HepG2 (cell line): ENCODE data around the gene COMMD7. TPM values are rescaled to one million over a fixed set of nuclear protein-coding genes. Genes with fewer than 3 reads are reported as not detected.
A peak's percentile ranks its signal among the peaks of the same experiment; 100 is the strongest.

ENCODE experiments used
- AGO1 ChIP-seq: fragments of 200-400 bp; formaldehyde crosslinking; IDR thresholded peaks from 2 replicates; pipeline ENCODE4 v1.6.1; 2017; ENCODE audit warnings: mild to moderate bottlenecking, low read depth, low read length, moderate library complexity; ENCODE audit not compliant: poor library complexity, severe bottlenecking
- BHLHE40 ChIP-seq: IDR thresholded peaks from 2 replicates; pipeline ENCODE4 v1.6.1; 2011; ENCODE audit warnings: low read length, improper control_type of control experiment
- DMAP1 ChIP-seq: IDR thresholded peaks from 2 replicates; pipeline ENCODE4 v1.6.1; 2016
- FLYWCH1 ChIP-seq: sonication (generic); formaldehyde crosslinking; IDR thresholded peaks from 2 replicates; pipeline ENCODE4 v1.8.1; 2023; ENCODE audit warnings: mild to moderate bottlenecking, missing genetic modification reagents
- HDAC1 ChIP-seq: sonication (generic); formaldehyde crosslinking; IDR thresholded peaks from 2 replicates; pipeline ENCODE4 v1.5.1; 2020; ENCODE audit warnings: mild to moderate bottlenecking, missing genetic modification reagents
- MYPOP ChIP-seq: sonication (generic); formaldehyde crosslinking; IDR thresholded peaks from 2 replicates; pipeline ENCODE4 v1.8.1; 2023; ENCODE audit warnings: mild to moderate bottlenecking, moderate library complexity, missing genetic modification reagents
- NFIB ChIP-seq: sonication (generic); formaldehyde crosslinking; IDR thresholded peaks from 2 replicates; pipeline ENCODE4 v1.9.0; 2021; ENCODE audit warnings: missing genetic modification reagents, mild to moderate bottlenecking, borderline replicate concordance
- PHF8 ChIP-seq: sonication (generic); formaldehyde crosslinking; IDR thresholded peaks from 2 replicates; pipeline ENCODE4 v1.5.0; 2020; ENCODE audit warnings: missing genetic modification reagents
- POLR2A ChIP-seq, 2 experiments: IDR thresholded peaks; 2 replicates each; pipeline ENCODE4 v1.6.1; 2011; ENCODE audit warnings: low read depth in 2 of 2, low read length in 2 of 2, mild to moderate bottlenecking in 1 of 2, moderate library complexity in 1 of 2; ENCODE audit not compliant: insufficient read depth in 1 of 2
- TGIF2 ChIP-seq: IDR thresholded peaks from 2 replicates; pipeline ENCODE4 v1.6.1; 2016; ENCODE audit warnings: control low read depth, missing compliant biosample characterization
- TRIM24 ChIP-seq: sonication (generic); formaldehyde crosslinking; IDR thresholded peaks from 2 replicates; pipeline ENCODE4 v1.8.0; 2022; ENCODE audit warnings: mild to moderate bottlenecking, missing genetic modification reagents
- ZNF232 ChIP-seq: sonication (generic); formaldehyde crosslinking; IDR thresholded peaks from 2 replicates; pipeline ENCODE4 v1.4.0; 2020; ENCODE audit warnings: missing genetic modification reagents, borderline replicate concordance
- ZNF501 ChIP-seq: sonication (generic); formaldehyde crosslinking; IDR thresholded peaks from 2 replicates; pipeline ENCODE4 v1.5.1; 2020; ENCODE audit warnings: mild to moderate bottlenecking, moderate library complexity, missing genetic modification reagents
- ZNF530 ChIP-seq: sonication (generic); formaldehyde crosslinking; IDR thresholded peaks from 2 replicates; pipeline ENCODE4 v1.5.0; 2020; ENCODE audit warnings: low read depth, mild to moderate bottlenecking, missing genetic modification reagents
- ZNF747 ChIP-seq: sonication (generic); formaldehyde crosslinking; IDR thresholded peaks from 2 replicates; pipeline ENCODE4 v1.8.1; 2023; ENCODE audit warnings: missing genetic modification reagents, mild to moderate bottlenecking, borderline replicate concordance
- ZNF768 ChIP-seq: sonication (generic); formaldehyde crosslinking; IDR thresholded peaks from 2 replicates; pipeline ENCODE4 v1.4.0; 2020; ENCODE audit warnings: missing genetic modification reagents
- ZNF772 ChIP-seq: sonication (generic); formaldehyde crosslinking; IDR thresholded peaks from 2 replicates; pipeline ENCODE4 v1.5.0; 2020; ENCODE audit warnings: mild to moderate bottlenecking, missing genetic modification reagents
- ZNF891 ChIP-seq: sonication (generic); formaldehyde crosslinking; IDR thresholded peaks from 2 replicates; pipeline ENCODE4 v1.5.0; 2020; ENCODE audit warnings: mild to moderate bottlenecking, missing genetic modification reagents
- polyA plus RNA-seq, 8 experiments: library from polyadenylated mRNA; depleted of rRNA in 3 of 8; stranded (reverse) in 7 of 8; unstranded in 1 of 8; fragments of >200 nt; fragmentation: Illumina TruSeq in 4 of 8; extraction: Trizol in 4 of 8; gene quantifications; 2 replicates each; pipeline versions ENCODE4 v1.2.1 to v1.2.3, GENCODE V29; 2011 to 2016; ENCODE audit warnings: low read depth in 4 of 8, missing spikeins in 1 of 8, mixed read lengths in 1 of 8; ENCODE audit not compliant: insufficient read depth in 1 of 8
- total RNA-seq, 5 experiments: library from RNA; depleted of rRNA; stranded (reverse); fragments of >200 nt; fragmentation: Illumina TruSeq; extraction: Trizol; gene quantifications; 2 replicates each; pipeline ENCODE4 v1.2.3, GENCODE V29; 2016; ENCODE audit warnings: low read depth in 1 of 5
- TF ChIP-seq, protein P1 (sequence below): IDR thresholded peaks from 2 replicates; pipeline ENCODE4 v1.6.1; 2016; ENCODE audit warnings: mild to moderate bottlenecking
- TF ChIP-seq, protein P2 (sequence below): sonication (generic); formaldehyde crosslinking; conservative IDR thresholded peaks from 2 replicates; pipeline ENCODE4 v1.4.0; 2020; ENCODE audit warnings: missing genetic modification reagents
- TF ChIP-seq, protein P3 (sequence below): sonication (generic); formaldehyde crosslinking; IDR thresholded peaks from 2 replicates; pipeline ENCODE4 v1.4.0; 2020; ENCODE audit warnings: missing genetic modification reagents

Gene COMMD7
- total and polyA plus RNA-seq, 2 of the 13 experiments (the other 11 are each of a cell fraction or from before 2014, with no cell fraction given): 42.1 to 53.3 TPM

- 0 out of 2 replicates have a peak, but pooled peaks have one; percentile 46 for TF ChIP-seq ZNF530 (CRISPR knock-in tag)
- no peak for TF ChIP-seq FLYWCH1 (CRISPR knock-in tag)
- TF ChIP-seq DMAP1 (CRISPR knock-in tag): 0 out of 2 replicates have a peak, but pooled peaks have one; percentile 4
- 0 out of 4 replicates have a peak, but pooled peaks of 1 of the 2 experiments have one; percentile 36 for TF ChIP-seq POLR2A (IDR thresholded peaks at IDR 0.05; ENCODE audit: insufficient read depth in 1 of 2, low read depth in 2 of 2, low read length in 2 of 2)
- peak; percentile 30 for TF ChIP-seq ZNF891 (CRISPR knock-in tag)
- 0 out of 2 replicates have a peak, but pooled peaks have one; percentile 8 for TF ChIP-seq ZNF768 (CRISPR knock-in tag)
- peak; percentile 52 for TF ChIP-seq HDAC1 (CRISPR knock-in tag)
- TF ChIP-seq, protein P1, sequence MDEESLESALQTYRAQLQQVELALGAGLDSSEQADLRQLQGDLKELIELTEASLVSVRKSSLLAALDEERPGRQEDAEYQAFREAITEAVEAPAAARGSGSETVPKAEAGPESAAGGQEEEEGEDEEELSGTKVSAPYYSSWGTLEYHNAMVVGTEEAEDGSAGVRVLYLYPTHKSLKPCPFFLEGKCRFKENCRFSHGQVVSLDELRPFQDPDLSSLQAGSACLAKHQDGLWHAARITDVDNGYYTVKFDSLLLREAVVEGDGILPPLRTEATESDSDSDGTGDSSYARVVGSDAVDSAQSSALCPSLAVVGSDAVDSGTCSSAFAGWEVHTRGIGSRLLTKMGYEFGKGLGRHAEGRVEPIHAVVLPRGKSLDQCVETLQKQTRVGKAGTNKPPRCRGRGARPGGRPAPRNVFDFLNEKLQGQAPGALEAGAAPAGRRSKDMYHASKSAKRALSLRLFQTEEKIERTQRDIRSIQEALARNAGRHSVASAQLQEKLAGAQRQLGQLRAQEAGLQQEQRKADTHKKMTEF (CRISPR knock-in tag): peak; percentile 70; the same call in 1 of the 2 replicates
- TF ChIP-seq PHF8 (CRISPR knock-in tag): peak; percentile 62; the same call in 1 of the 2 replicates
- peak; percentile 56; the same call in 1 of the 2 replicates for TF ChIP-seq ZNF747
- no peak for TF ChIP-seq BHLHE40
- TF ChIP-seq ZNF501 (CRISPR knock-in tag): peak; percentile 71; the same call in 1 of the 2 replicates
- TF ChIP-seq, protein P2, sequence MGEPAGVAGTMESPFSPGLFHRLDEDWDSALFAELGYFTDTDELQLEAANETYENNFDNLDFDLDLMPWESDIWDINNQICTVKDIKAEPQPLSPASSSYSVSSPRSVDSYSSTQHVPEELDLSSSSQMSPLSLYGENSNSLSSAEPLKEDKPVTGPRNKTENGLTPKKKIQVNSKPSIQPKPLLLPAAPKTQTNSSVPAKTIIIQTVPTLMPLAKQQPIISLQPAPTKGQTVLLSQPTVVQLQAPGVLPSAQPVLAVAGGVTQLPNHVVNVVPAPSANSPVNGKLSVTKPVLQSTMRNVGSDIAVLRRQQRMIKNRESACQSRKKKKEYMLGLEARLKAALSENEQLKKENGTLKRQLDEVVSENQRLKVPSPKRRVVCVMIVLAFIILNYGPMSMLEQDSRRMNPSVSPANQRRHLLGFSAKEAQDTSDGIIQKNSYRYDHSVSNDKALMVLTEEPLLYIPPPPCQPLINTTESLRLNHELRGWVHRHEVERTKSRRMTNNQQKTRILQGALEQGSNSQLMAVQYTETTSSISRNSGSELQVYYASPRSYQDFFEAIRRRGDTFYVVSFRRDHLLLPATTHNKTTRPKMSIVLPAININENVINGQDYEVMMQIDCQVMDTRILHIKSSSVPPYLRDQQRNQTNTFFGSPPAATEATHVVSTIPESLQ (CRISPR knock-in tag): 0 out of 2 replicates have a peak, but pooled peaks have one; percentile 50
- TF ChIP-seq ZNF772 (CRISPR knock-in tag): 0 out of 2 replicates have a peak, but pooled peaks have one; percentile 68
- peak; percentile 57 for TF ChIP-seq AGO1
- TF ChIP-seq TRIM24 (CRISPR knock-in tag): no peak
- peak; percentile 78 for TF ChIP-seq TGIF2 (CRISPR knock-in tag)
- TF ChIP-seq, protein P3, sequence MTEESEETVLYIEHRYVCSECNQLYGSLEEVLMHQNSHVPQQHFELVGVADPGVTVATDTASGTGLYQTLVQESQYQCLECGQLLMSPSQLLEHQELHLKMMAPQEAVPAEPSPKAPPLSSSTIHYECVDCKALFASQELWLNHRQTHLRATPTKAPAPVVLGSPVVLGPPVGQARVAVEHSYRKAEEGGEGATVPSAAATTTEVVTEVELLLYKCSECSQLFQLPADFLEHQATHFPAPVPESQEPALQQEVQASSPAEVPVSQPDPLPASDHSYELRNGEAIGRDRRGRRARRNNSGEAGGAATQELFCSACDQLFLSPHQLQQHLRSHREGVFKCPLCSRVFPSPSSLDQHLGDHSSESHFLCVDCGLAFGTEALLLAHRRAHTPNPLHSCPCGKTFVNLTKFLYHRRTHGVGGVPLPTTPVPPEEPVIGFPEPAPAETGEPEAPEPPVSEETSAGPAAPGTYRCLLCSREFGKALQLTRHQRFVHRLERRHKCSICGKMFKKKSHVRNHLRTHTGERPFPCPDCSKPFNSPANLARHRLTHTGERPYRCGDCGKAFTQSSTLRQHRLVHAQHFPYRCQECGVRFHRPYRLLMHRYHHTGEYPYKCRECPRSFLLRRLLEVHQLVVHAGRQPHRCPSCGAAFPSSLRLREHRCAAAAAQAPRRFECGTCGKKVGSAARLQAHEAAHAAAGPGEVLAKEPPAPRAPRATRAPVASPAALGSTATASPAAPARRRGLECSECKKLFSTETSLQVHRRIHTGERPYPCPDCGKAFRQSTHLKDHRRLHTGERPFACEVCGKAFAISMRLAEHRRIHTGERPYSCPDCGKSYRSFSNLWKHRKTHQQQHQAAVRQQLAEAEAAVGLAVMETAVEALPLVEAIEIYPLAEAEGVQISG (CRISPR knock-in tag): no peak
- peak; percentile 77; the same call in 1 of the 2 replicates for TF ChIP-seq MYPOP
- TF ChIP-seq ZNF232 (CRISPR knock-in tag): 0 out of 2 replicates have a peak, but pooled peaks have one; percentile 47
- no peak for TF ChIP-seq NFIB (CRISPR knock-in tag)
These were observed 20.1 kb upstream of the COMMD7 start (continued) for GRCh38 chr20:32763202-32764004.
